Pancreas (tissue), 10 donors: ENCODE data around the gene KLC4. TPM values are rescaled to one million over a fixed set of nuclear protein-coding genes. Genes with fewer than 3 reads are reported as not detected.

Experiments used
- ATAC-seq, 4 donors: fragments of 200-7000 bp; cut with Tn5 transposase; one replicate each; pipeline versions ENCODE4 v1.8.0 to v1.9.1; 2020; ENCODE audit warnings: mild to moderate bottlenecking in 4 of 4, moderate library complexity in 4 of 4
- DNase-seq, 6 donors: peaks; one replicate each; pipeline ENCODE4 v3.0.0-alpha.2; 2020
- FAIRE-seq: peaks from 2 replicates; lab custom pipeline; 2012; peaks lifted over from hg19 to GRCh38; lab: Jason Lieb, UNC
- H3K27ac ChIP-seq, 4 donors: fragments of 200-600 bp; sonication (generic); 1 replicate in 3 of 4; 2 replicates in 1 of 4; pipeline versions ENCODE4 v1.5.0 to v1.8.0; 2020
- H3K27me3 ChIP-seq, 4 donors: fragments of 200-600 bp; one replicate each; pipeline ENCODE4 v1.8.0; 2021
- H3K36me3 ChIP-seq, 3 donors: fragments of 200-600 bp; sonication (generic) in 1 of 3; one replicate each; pipeline versions ENCODE4 v1.5.0 to v1.8.0; 2020 to 2021
- H3K4me1 ChIP-seq, 3 donors: fragments of 200-600 bp; one replicate each; pipeline ENCODE4 v1.8.0; 2021
- H3K4me3 ChIP-seq, 4 donors: fragments of 200-600 bp; sonication (generic) in 2 of 4; one replicate each; pipeline versions ENCODE4 v1.5.0 to v1.8.0; 2020 to 2021
- H3K9me3 ChIP-seq, 4 donors: fragments of 200-600 bp; one replicate each; pipeline ENCODE4 v1.8.0; 2021
- WGBS, 2 donors: extraction: QIAGEN DNeasy Blood & Tissue Kit; methylation state at CpG; one replicate each; pipeline ENCODE4 v1.1.7; 2013; 5-methylcytosine and 5-hydroxymethylcytosine counted together
- intact Hi-C, 3 donors: fragments of 100-400 bp; cut with DNase I; formaldehyde crosslinking; loops; one replicate each; pipeline versions ENCODE4 v1.11.1 to v1.14.2; 2022
- polyA plus RNA-seq, 2 donors: library from polyadenylated mRNA; stranded (reverse); fragments of 200-250 nt; gene quantifications; one replicate each; pipeline ENCODE4 v1.2.3, GENCODE V29; 2013
- total RNA-seq, 6 donors: library from RNA; stranded (reverse); fragmentation: NEBNext Ultra II Directional in 4 of 6; extraction: Animal tissue kit (Norgen Biotek cat#: 25700) in 4 of 6; gene quantifications; one replicate each; pipeline versions ENCODE4 v1.2.1 to v1.2.4, GENCODE V29; 2021 to 2023
- TF ChIP-seq, protein P1 (sequence below), 4 donors: fragments of 200-600 bp; sonication (generic) in 3 of 4; IDR thresholded peaks; one replicate each; pipeline versions ENCODE4 v1.5.0 to v1.8.0; 2021; ENCODE audit warnings: antibody characterized with exemption in 4 of 4
- donor health status: healthy with polysubstance abuse.
- donor health status: DM: no; HTN: no; CAD: no; lungs with moderate emphysema.
- donor health status: DM: no; HTN: no; CAD: no.
- donor health status: control.
- donor health status: control.
- donor health status: Bipolar disorder and iron deficiency.
- donor health status: DM: yes; HTN: yes; CAD: no.
- donor health status: DM: no; HTN: no; CAD: no.
- donor health status: DM: no; HTN: no; CAD: no.
- donor health status: DM: yes; HTN: yes; CAD: no.

KLC4 gene
- total and polyA plus RNA-seq, 8 donors = 11.3 to 46.1 (median 16.4) TPM

DNA sequence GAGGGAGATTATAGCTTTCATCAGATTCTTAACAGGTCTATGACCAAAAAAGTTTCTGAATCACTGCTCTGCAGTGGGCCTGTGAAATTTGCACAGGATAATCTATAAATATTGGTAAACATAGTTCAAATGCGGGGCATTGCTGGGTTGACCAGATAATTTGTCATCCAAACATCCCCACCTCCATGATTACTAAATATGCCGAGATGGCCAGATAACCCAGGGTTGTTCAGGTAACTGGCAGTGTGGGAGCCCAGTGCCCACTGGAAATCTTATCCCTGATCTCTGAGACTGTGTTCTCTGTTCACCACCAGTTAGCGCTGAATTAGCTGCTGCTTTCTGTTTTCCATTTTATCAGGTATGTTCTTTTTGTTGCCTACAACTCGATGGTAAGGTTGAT is 38.1 kb downstream of the KLC4 start:
- peak overlapping the region in 2 of 4 donors; percentile 40 to 67 for H3K27ac ChIP-seq
- FAIRE-seq = no peak
- DNase-seq = no peak
- 70 to 78% methylated on average over 4 of the region's 4 CpGs for WGBS, 2 donors
- intact Hi-C loops = no loop called here
- TF ChIP-seq, protein P1, sequence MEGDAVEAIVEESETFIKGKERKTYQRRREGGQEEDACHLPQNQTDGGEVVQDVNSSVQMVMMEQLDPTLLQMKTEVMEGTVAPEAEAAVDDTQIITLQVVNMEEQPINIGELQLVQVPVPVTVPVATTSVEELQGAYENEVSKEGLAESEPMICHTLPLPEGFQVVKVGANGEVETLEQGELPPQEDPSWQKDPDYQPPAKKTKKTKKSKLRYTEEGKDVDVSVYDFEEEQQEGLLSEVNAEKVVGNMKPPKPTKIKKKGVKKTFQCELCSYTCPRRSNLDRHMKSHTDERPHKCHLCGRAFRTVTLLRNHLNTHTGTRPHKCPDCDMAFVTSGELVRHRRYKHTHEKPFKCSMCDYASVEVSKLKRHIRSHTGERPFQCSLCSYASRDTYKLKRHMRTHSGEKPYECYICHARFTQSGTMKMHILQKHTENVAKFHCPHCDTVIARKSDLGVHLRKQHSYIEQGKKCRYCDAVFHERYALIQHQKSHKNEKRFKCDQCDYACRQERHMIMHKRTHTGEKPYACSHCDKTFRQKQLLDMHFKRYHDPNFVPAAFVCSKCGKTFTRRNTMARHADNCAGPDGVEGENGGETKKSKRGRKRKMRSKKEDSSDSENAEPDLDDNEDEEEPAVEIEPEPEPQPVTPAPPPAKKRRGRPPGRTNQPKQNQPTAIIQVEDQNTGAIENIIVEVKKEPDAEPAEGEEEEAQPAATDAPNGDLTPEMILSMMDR (IDR thresholded peaks at IDR 0.05) = no peak
- H3K27me3 ChIP-seq = no peaks in the 10 kb centered on the region
- no peaks in the 10 kb centered on the region for H3K36me3 ChIP-seq
- peaks cover 0 to 3% (median 0%) of the 10 kb centered on the region in 3 donors for H3K4me1 ChIP-seq
- H3K9me3 ChIP-seq = no peaks in the 10 kb centered on the region
- H3K4me3 ChIP-seq = no peak overlapping the region
- ATAC-seq = no peak

DNA sequence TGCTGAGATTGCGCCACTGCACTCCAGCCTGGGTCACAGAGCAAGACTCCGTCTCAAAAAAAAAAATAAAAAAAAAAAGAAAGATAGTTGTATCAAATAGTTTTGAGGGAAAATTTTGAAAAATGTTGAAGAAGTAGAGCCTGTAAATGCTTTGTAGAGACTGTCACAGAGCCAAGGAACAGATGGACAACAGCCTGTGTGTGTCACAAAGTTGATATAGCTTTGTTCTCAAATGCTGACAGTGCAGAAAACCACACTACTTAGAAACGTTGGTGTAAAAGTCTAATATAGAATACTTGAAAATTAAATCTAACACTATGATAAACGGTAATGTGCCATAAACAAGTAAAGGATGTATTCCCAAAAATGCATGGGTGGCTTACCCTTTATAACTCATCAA is 42.1 kb downstream of the KLC4 start:
- FAIRE-seq (no peak), ATAC-seq (no peak), DNase-seq (no peak)
- Histone ChIP-seq H3K4me1 (no peaks in the 10 kb centered on the region), H3K27ac (no peak overlapping the region), H3K9me3 (no peaks in the 10 kb centered on the region), H3K4me3 (no peak overlapping the region), H3K27me3 (no peaks in the 10 kb centered on the region), H3K36me3 (no peaks in the 10 kb centered on the region)
- intact Hi-C loops = no loop called here
- 72 to 80% methylated on average over 4 of the region's 4 CpGs for WGBS, 2 donors
- TF ChIP-seq, protein P1 (IDR thresholded peaks at IDR 0.05) = no peak

DNA sequence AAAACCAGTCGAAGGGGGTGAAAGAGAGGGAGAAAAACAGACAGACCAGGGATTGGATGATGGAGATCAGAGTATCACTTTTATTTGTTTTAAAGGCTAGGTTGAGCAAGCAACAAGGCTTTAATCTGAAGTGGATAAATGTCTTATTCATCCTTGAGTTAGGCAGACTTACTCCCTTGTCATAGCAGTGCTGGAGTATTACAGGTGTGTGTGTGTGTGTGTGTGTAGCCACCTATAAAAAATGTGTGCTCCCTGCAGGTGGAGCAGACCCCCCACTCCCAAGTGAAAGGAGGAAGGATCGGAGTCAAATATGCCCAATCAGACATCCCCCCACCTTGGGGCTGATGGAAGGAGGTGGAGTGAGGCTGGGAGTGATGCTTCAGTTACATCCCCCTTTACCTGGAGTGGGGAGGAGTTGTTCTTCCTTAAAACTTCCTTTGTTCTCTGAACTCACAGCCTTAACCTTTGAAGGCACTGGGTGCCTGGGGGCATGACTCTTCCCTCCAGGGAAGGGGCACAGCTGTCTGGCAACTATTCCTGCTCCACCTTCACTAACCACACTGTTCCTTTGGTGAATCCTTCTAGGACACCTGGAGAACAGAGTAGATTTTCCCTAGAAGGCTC is 43.9 kb downstream of the KLC4 start:
- H3K4me3 ChIP-seq = no peak overlapping the region
- no peaks in the 10 kb centered on the region for H3K27me3 ChIP-seq
- FAIRE-seq (no peak), ATAC-seq (no peak), DNase-seq (no peak)
- H3K36me3 ChIP-seq = no peaks in the 10 kb centered on the region
- H3K27ac ChIP-seq = no peak overlapping the region
- no peaks in the 10 kb centered on the region for H3K9me3 ChIP-seq
- intact Hi-C loops = no loop called here
- WGBS, 2 donors = 74 to 85% methylated on average over 2 of the region's 2 CpGs
- H3K4me1 ChIP-seq = no peaks in the 10 kb centered on the region
- TF ChIP-seq, protein P1 (IDR thresholded peaks at IDR 0.05) = no peak

DNA sequence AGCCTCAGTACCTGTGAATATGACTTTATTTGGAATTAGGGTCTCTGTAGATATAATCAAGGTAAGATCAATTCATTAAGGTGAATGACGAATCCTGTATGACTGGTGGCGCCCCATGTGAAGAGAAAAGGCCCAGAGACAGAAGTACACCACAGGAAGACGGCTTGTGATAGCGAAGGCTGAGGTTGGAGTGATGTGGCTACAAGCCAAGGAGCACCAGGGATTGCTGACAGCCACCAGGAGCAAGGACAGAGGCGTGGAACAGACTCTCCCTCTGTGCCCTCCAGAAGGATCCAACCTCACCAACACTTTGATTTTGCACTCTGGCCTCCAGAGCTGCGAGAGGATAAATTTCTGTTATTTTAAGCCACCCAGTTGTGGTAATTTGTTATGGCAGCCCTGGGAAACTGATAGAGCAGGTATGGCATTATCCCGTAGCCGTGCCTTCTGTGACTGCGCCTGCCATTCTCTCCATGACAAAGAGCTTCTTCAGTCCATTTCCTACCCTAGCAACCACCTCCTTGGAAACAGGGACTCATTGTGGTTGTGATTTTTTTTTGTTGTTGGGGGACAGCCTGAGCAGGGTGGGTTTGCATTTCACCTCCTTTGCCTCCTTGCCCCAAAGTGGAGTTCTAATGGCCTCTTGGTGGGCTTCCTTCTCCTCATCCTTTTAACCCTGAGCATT is 46.2 kb downstream of the KLC4 start:
- ATAC-seq = no peak
- FAIRE-seq = no peak
- intact Hi-C loops = no loop called here
- Histone ChIP-seq H3K4me3 (no peak overlapping the region), H3K4me1 (no peaks in the 10 kb centered on the region), H3K9me3 (no peaks in the 10 kb centered on the region), H3K27ac (no peak overlapping the region), H3K36me3 (no peaks in the 10 kb centered on the region), H3K27me3 (no peaks in the 10 kb centered on the region)
- WGBS, 2 donors = 91 to 92% methylated on average over 9 of the region's 9 CpGs
- TF ChIP-seq, protein P1 (IDR thresholded peaks at IDR 0.05) = no peak
- no peak for DNase-seq
